AG10803 (cell line): Measurements from ENCODE around the gene CHCHD2.
A peak's percentile ranks its signal among the peaks of the same experiment; 100 is the strongest.
"Not testable (repeated sequence)": the region's sequence is repeated elsewhere in the genome, so short reads cannot be mapped to it uniquely, and the experiment has no call there.

Experiments
- DNase-seq: peaks from one replicate; pipeline ENCODE4 v3.0.0; 2010; ENCODE audit warnings: low read depth
- H3K4me3 ChIP-seq: 2 replicates; pipeline ENCODE4 v1.5.1; 2011; ENCODE audit warnings: mild to moderate bottlenecking, low read length, control low read depth
- TF ChIP-seq, protein P1 (sequence below): conservative IDR thresholded peaks from 2 replicates; pipeline ENCODE4 v1.5.1; 2011; ENCODE audit warnings: mild to moderate bottlenecking, low read length, control low read depth, inconsistent platforms

The CHCHD2 gene

DNA sequence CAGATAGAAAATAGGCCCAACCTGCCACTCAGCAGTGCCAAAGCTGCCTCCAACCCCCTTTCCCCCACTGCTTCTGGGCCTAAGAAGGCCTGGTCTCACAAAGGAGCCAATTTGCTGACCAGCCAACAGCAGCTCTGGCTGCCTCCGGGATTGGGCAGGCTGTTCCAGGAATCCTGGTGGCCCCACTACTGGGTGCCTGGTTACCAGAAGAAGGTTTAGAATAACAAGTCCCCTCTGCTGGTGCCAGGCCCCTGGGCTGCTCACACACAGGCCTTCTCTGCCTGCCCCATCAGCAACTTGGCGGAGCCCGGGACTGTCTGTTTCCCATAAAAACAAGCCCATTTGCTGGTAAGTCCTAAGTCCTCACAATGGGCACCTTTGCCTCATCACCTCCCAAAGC, 14.7 kb downstream of the CHCHD2 start:
- peak; percentile 63 for DNase-seq
- TF ChIP-seq, protein P1, sequence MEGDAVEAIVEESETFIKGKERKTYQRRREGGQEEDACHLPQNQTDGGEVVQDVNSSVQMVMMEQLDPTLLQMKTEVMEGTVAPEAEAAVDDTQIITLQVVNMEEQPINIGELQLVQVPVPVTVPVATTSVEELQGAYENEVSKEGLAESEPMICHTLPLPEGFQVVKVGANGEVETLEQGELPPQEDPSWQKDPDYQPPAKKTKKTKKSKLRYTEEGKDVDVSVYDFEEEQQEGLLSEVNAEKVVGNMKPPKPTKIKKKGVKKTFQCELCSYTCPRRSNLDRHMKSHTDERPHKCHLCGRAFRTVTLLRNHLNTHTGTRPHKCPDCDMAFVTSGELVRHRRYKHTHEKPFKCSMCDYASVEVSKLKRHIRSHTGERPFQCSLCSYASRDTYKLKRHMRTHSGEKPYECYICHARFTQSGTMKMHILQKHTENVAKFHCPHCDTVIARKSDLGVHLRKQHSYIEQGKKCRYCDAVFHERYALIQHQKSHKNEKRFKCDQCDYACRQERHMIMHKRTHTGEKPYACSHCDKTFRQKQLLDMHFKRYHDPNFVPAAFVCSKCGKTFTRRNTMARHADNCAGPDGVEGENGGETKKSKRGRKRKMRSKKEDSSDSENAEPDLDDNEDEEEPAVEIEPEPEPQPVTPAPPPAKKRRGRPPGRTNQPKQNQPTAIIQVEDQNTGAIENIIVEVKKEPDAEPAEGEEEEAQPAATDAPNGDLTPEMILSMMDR: no peak
- no peak overlapping the region for H3K4me3 ChIP-seq

DNA sequence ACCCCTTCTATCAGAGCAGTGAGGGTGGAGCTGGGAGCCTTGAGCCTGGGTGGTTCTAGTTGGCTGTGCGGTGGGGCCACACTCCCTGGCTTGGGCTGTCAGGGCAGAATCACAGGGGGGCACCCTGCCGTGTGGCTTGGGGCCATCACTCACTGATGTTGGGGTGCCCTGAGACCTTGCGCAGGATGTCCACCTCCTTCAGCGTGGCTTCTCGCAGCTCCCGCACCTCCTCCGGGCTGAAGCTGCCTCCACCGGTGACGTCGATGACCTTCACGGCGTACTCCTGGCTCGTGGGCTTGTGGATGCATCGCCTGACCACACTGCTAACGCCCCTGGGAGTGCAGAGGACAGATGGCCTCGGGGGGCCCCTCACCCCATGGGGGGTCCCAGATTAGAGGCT, 18.8 kb downstream of the CHCHD2 start:
- TF ChIP-seq, protein P1: no peak
- no peak for DNase-seq
- H3K4me3 ChIP-seq: no peak overlapping the region

- no peak overlapping the region for H3K4me3 ChIP-seq
- TF ChIP-seq, protein P1: no peak
Measured at GRCh38 chr7:56086761-56087160, 19.5 kb downstream of the CHCHD2 start.

DNA sequence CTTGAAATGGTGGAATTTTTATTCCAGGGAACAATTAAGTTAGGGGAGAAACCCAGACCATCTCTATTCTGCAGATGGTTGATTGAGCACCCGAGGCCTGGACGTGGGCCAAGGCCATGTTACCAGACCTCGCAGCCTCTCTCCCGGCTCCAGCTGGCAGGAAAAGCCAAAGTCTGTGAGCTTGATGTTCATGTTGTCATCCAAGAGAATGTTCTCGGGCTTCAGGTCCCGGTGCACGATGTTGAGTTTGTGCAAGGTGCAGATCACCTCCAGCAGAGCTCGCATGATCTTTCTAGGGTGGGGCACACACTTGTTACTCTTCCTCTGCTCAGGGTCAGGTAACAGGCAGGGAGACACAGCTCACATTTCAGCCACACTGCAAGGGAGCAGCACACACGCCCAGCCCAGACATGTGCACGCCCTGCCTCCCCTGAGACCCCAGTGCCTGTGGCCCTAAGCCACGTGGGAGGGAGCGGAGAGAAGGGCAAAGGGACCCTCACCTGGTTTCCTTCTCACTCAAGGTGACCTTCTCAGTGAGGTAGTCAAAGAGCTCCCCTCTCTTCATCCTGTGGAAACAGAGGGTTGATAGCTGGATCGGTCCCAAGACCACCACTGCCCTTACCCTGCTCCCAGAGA, 23.0 kb downstream of the CHCHD2 start:
- H3K4me3 ChIP-seq: no peak overlapping the region
- DNase-seq: no peak
- TF ChIP-seq, protein P1: no peak

More at GRCh38 chr7:56086761-56087160, 19.5 kb downstream of the CHCHD2 start:
- no peak for DNase-seq

- no peak overlapping the region for H3K4me3 ChIP-seq
- TF ChIP-seq, protein P1: no peak
- DNase-seq: no peak
Measured at GRCh38 chr7:56081626-56082340, 24.5 kb downstream of the CHCHD2 start.

DNA sequence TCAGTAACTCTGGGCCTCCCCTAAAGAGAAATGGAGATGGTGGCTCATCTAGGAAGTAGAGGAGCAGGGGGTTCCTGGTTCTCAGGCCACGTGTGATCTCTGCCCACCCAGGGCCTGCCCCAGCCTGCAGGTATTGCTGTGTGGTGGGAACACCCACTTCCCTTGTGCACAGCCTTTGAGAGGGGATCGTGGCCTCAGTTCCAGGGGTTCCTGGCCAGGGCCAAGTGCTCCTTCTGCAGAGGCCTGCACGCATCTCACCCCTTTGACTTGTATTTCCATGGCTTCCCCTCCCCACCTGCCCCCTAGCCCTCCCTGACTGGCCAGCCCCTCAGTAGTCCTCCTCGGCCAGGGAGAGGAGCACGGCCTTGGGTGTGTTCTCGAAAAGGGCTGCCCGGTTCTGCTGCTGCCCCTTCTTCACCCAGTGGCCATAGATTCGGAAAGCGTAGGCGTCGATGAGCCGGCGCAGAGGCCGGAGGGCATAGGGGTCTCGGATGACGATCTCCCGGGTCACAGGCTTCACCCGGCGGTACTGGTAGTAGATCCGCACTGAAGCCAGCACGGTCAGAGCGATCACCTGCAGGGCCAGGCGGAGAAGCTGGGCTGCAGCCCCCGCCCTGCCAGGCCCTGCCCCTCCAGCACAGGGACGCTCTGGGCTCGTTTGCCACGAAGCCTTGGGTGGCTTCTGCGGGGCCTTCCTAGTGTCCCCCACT, 25.4 kb downstream of the CHCHD2 start:
- H3K4me3 ChIP-seq, DNase-seq: not testable (repeated sequence)

- TF ChIP-seq, protein P1: peak; percentile 81
- no peak overlapping the region for H3K4me3 ChIP-seq
- peak; percentile 85 for DNase-seq
Measured at GRCh38 chr7:56079450-56080185, 26.7 kb downstream of the CHCHD2 start.
